Measurements from ENCODE around the gene ARMC6. TPM values are rescaled to one million over a fixed set of nuclear protein-coding genes. Genes with fewer than 3 reads are reported as not detected.
A peak's percentile ranks its signal among the peaks of the same experiment; 100 is the strongest.

ARMC6 gene
- total RNA-seq, 4 donors from 2014 or later, result 28.3 to 32.0 (median 28.7) TPM

- DNase-seq, result no peak
- 86 to 88% methylated on average over 1 to 2 of the region's 2 CpGs for WGBS, 2 donors
- peaks cover 5 to 19% (median 6%) of the 10 kb centered on the region in 3 donors for H3K4me1 ChIP-seq
- intact Hi-C loops (cut with DNase I), result no loop called here
- H3K4me3 ChIP-seq, result no peak overlapping the region
- no peak for TF ChIP-seq CTCF (IDR thresholded peaks at IDR 0.05)
- TF ChIP-seq POLR2A (IDR thresholded peaks at IDR 0.05), result no peak
- H3K9me3 ChIP-seq, result no peaks in the 10 kb centered on the region
- H3K27me3 ChIP-seq, result no peaks in the 10 kb centered on the region
- no peak overlapping the region for H3K27ac ChIP-seq
- H3K36me3 ChIP-seq, result peaks cover 0 to 17% (median 0%) of the 10 kb centered on the region in 3 donors
Measured at GRCh38 chr19:19087676-19088075, 54.3 kb downstream of the ARMC6 start.

DNA sequence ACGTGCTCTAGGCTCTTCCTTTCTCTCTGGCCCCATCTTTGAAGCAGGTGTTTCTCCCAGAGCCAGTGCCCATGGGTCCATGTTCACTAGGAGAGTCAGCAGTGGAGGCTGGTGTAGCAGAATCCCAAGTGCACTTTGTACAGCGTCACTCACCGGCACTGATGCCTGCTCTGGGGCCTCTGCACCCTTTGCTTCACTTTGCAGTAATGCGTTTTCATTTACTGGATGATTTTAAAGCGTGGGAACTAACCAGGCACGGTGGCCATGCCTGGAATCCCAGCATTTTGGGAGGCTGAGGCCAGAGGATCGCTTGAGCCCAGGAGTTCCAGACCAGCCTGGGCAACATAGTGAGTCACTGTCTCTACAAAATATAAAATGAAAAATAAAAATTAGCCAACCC lies 61.1 kb downstream of the ARMC6 start:
- Histone ChIP-seq H3K9me3 (no peaks in the 10 kb centered on the region), H3K4me1 (no peaks in the 10 kb centered on the region), H3K4me3 (no peak overlapping the region), H3K27me3 (no peaks in the 10 kb centered on the region), H3K27ac (no peak overlapping the region), H3K36me3 (peaks cover 0 to 39% (median 0%) of the 10 kb centered on the region in 3 donors)
- DNase-seq, result no peak
- intact Hi-C loops (cut with DNase I), result no loop called here
- WGBS, 2 donors, result 87 to 95% methylated on average over 7 of the region's 7 CpGs
- TF ChIP-seq POLR2A (IDR thresholded peaks at IDR 0.05), result no peak

- no peaks in the 10 kb centered on the region for H3K27me3 ChIP-seq
- no peaks in the 10 kb centered on the region for H3K4me1 ChIP-seq
- H3K9me3 ChIP-seq, result no peaks in the 10 kb centered on the region
- H3K27ac ChIP-seq, result no peak overlapping the region
- no peak overlapping the region for H3K4me3 ChIP-seq
- H3K36me3 ChIP-seq, result peaks cover 0 to 46% (median 0%) of the 10 kb centered on the region in 3 donors
- intact Hi-C loops (cut with DNase I), result no loop called here
- no peak for TF ChIP-seq CTCF (IDR thresholded peaks at IDR 0.05)
- no peak for TF ChIP-seq POLR2A (IDR thresholded peaks at IDR 0.05)
- WGBS, 2 donors, result 70 to 81% methylated on average over 11 of the region's 11 CpGs
- DNase-seq, result no peak
Measured at GRCh38 chr19:19095691-19096090, 62.3 kb downstream of the ARMC6 start.

- 89 to 94% methylated on average over 10 to 12 of the region's 24 CpGs for WGBS, 2 donors
- no peak for DNase-seq
- peaks cover 0 to 52% (median 0%) of the 10 kb centered on the region in 3 donors for H3K36me3 ChIP-seq
- no peaks in the 10 kb centered on the region for H3K9me3 ChIP-seq
- no peak for TF ChIP-seq POLR2A (IDR thresholded peaks at IDR 0.05)
- no peak overlapping the region for H3K27ac ChIP-seq
- intact Hi-C loops (cut with DNase I), result no loop called here
- H3K4me3 ChIP-seq, result no peak overlapping the region
- no peaks in the 10 kb centered on the region for H3K27me3 ChIP-seq
- no peaks in the 10 kb centered on the region for H3K4me1 ChIP-seq
Measured at GRCh38 chr19:19096641-19097627, 63.5 kb downstream of the ARMC6 start.

GRCh38 chr19:19098084-19098702 lies 64.8 kb downstream of the ARMC6 start:
- H3K4me1 ChIP-seq, result peaks cover 0 to 2% (median under 1%) of the 10 kb centered on the region in 3 donors
- WGBS, 2 donors, result 46 to 90% methylated on average over 5 to 7 of the region's 9 CpGs
- H3K27me3 ChIP-seq, result no peaks in the 10 kb centered on the region
- H3K4me3 ChIP-seq, result no peak overlapping the region
- TF ChIP-seq CTCF (IDR thresholded peaks at IDR 0.05), result peak in 1 of 6 experiments; percentile 26
- TF ChIP-seq POLR2A (IDR thresholded peaks at IDR 0.05), result no peak
- no peak overlapping the region for H3K27ac ChIP-seq
- DNase-seq, result no peak
- H3K9me3 ChIP-seq, result peaks cover 0 to 6% (median 0%) of the 10 kb centered on the region in 3 donors
- H3K36me3 ChIP-seq, result peaks cover 0 to 53% (median 0%) of the 10 kb centered on the region in 3 donors
- intact Hi-C loops (cut with DNase I), result no loop called here
